ENCODE results near the gene ME1. TPM values are rescaled to one million over a fixed set of nuclear protein-coding genes. Genes with fewer than 3 reads are reported as not detected.

Gene ME1
- total RNA-seq, 2 donors from 2014 or later = 7.5 to 15.4 TPM

DNA sequence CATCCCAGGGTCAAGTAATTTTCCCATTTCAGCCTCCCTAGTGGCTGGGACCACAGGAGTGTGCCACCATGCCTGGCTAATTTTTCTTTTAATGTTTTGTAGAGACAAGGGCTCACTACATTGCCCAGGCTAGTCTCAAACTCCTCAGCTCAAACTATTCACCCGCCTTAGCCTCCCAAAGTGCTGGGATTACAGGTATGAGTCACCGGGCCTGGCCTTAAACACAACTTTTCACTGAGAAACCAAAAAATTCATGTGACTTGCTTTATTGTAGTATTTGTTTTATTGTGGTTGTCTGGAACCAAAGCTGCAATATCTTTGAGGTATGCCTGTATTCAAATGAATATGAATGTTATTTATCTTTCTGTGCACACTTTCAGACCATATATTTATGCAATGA lies 165.5 kb downstream of the ME1 start:
- Mint-ChIP-seq H3K4me1 (no peaks in the 10 kb centered on the region), H3K4me3 (no peak overlapping the region), H3K27ac (no peak overlapping the region), H3K27me3 (ENCODE audit: insufficient read depth) (no peaks in the 10 kb centered on the region), H3K9me3 (no peaks in the 10 kb centered on the region), H3K36me3 (ENCODE audit: low read depth) (no peaks in the 10 kb centered on the region)
- H3K4me1 ChIP-seq (ENCODE audit: control insufficient read depth, insufficient read depth, low read length) = no peaks in the 10 kb centered on the region
- no peak overlapping the region for H3K4me3 ChIP-seq (ENCODE audit: low read length)
- WGBS, 2 experiments (ENCODE audit: insufficient coverage in 1 of 2, insufficient read length in 1 of 2) = 90% methylated on average over 2 of the region's 2 CpGs; no CpG with 5 or more reads in 1 of the 2 experiments
- no peaks in the 10 kb centered on the region for H3K9me3 ChIP-seq (ENCODE audit: control insufficient read depth, low read length)
- TF ChIP-seq, protein P1, sequence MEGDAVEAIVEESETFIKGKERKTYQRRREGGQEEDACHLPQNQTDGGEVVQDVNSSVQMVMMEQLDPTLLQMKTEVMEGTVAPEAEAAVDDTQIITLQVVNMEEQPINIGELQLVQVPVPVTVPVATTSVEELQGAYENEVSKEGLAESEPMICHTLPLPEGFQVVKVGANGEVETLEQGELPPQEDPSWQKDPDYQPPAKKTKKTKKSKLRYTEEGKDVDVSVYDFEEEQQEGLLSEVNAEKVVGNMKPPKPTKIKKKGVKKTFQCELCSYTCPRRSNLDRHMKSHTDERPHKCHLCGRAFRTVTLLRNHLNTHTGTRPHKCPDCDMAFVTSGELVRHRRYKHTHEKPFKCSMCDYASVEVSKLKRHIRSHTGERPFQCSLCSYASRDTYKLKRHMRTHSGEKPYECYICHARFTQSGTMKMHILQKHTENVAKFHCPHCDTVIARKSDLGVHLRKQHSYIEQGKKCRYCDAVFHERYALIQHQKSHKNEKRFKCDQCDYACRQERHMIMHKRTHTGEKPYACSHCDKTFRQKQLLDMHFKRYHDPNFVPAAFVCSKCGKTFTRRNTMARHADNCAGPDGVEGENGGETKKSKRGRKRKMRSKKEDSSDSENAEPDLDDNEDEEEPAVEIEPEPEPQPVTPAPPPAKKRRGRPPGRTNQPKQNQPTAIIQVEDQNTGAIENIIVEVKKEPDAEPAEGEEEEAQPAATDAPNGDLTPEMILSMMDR (conservative IDR thresholded peaks at IDR 0.05) = no peak
- H3K36me3 ChIP-seq (ENCODE audit: control insufficient read depth, insufficient read depth, low read length) = no peaks in the 10 kb centered on the region
- no peak overlapping the region for H3K27ac ChIP-seq (ENCODE audit: low read depth, low read length)
- DNase-seq = no peak
- H3K27me3 ChIP-seq (ENCODE audit: control insufficient read depth, insufficient read depth, low read length, poor library complexity, severe bottlenecking) = no peaks in the 10 kb centered on the region
- H3K9ac ChIP-seq (ENCODE audit: extremely low read depth, low read length, poor library complexity, severe bottlenecking) = no peak overlapping the region

DNA sequence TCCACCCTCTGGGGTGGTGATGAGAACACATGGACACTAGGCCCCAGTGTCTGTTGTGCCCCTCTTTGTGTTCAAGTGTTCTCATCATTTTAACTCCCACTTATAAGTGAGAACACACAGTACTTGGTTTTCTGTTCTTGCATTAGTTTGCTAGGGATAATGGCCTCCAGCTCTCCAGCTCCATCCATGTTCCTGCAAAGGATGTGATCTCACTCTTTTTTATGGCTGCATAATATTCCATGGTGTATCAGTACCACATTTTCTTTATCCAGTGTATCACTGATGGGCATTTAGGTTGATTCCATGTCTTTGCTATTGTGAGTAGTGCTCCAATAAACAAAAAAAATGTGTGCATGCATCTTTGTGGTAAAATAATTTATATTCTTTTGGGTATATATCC lies 170.3 kb downstream of the ME1 start:
- Histone ChIP-seq H3K27ac (ENCODE audit: low read depth, low read length) (no peak overlapping the region), H3K9me3 (ENCODE audit: control insufficient read depth, low read length) (no peaks in the 10 kb centered on the region), H3K9ac (ENCODE audit: extremely low read depth, low read length, poor library complexity, severe bottlenecking) (no peak overlapping the region), H3K27me3 (ENCODE audit: control insufficient read depth, insufficient read depth, low read length, poor library complexity, severe bottlenecking) (no peaks in the 10 kb centered on the region), H3K4me3 (ENCODE audit: low read length) (no peak overlapping the region), H3K36me3 (ENCODE audit: control insufficient read depth, insufficient read depth, low read length) (no peaks in the 10 kb centered on the region), H3K4me1 (ENCODE audit: control insufficient read depth, insufficient read depth, low read length) (peaks cover 4% of the 10 kb centered on the region)
- Mint-ChIP-seq H3K27me3 (ENCODE audit: insufficient read depth) (no peaks in the 10 kb centered on the region), H3K9me3 (peaks cover 3% of the 10 kb centered on the region), H3K27ac (no peak overlapping the region), H3K4me1 (peaks cover 8% of the 10 kb centered on the region), H3K36me3 (ENCODE audit: low read depth) (no peaks in the 10 kb centered on the region), H3K4me3 (no peak overlapping the region)
- TF ChIP-seq, protein P1 (conservative IDR thresholded peaks at IDR 0.05) = no peak
- no peak for DNase-seq

DNA sequence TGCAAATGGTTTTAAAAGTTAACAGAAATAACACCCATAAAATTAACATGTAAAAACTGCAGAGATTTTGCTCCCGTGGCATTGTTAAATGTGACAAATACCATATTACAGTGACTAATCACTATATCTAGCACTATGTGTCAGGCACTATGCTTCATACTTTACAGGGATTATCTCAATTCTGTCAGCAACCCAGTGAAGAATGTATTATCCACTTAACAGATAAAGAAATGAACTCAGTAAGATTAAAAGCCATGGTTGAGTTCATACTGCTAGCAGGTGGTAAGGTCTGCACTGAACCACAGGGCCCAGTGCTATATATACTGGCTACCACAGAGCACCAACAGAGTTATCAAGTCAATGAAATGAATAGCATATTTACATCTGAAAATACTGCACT lies 172.3 kb downstream of the ME1 start:
- Histone ChIP-seq H3K9ac (ENCODE audit: extremely low read depth, low read length, poor library complexity, severe bottlenecking) (no peak overlapping the region), H3K36me3 (ENCODE audit: control insufficient read depth, insufficient read depth, low read length) (no peaks in the 10 kb centered on the region), H3K27ac (ENCODE audit: low read depth, low read length) (no peak overlapping the region), H3K4me1 (ENCODE audit: control insufficient read depth, insufficient read depth, low read length) (peaks cover 4% of the 10 kb centered on the region), H3K27me3 (ENCODE audit: control insufficient read depth, insufficient read depth, low read length, poor library complexity, severe bottlenecking) (no peaks in the 10 kb centered on the region), H3K9me3 (ENCODE audit: control insufficient read depth, low read length) (no peaks in the 10 kb centered on the region), H3K4me3 (ENCODE audit: low read length) (no peak overlapping the region)
- Mint-ChIP-seq H3K36me3 (ENCODE audit: low read depth) (no peaks in the 10 kb centered on the region), H3K9me3 (peaks cover 3% of the 10 kb centered on the region), H3K27me3 (ENCODE audit: insufficient read depth) (no peaks in the 10 kb centered on the region), H3K4me1 (peaks cover 11% of the 10 kb centered on the region), H3K4me3 (no peak overlapping the region), H3K27ac (no peak overlapping the region)
- no peak for DNase-seq
- WGBS, 2 experiments (ENCODE audit: insufficient coverage in 1 of 2, insufficient read length in 1 of 2) = 78 to 85% methylated on average over 1 of the region's 1 CpG
- TF ChIP-seq, protein P1 (conservative IDR thresholded peaks at IDR 0.05) = no peak
